Esophagus squamous epithelium (tissue), 5 donors: ENCODE data around the gene RGS8. TPM values are rescaled to one million over a fixed set of nuclear protein-coding genes. Genes with fewer than 3 reads are reported as not detected.

ENCODE experiments used
- DNase-seq: peaks from one replicate; lab custom pipeline; 2025; lab: John Stamatoyannopoulos, UW
- H3K27ac ChIP-seq, 4 donors: fragments of 200-600 bp; sonication (generic); one replicate each; pipeline ENCODE4 v1.5.1; 2016 to 2019; ENCODE audit warnings: mild to moderate bottlenecking in 1 of 4
- H3K27me3 ChIP-seq, 4 donors: fragments of 200-600 bp; sonication (generic); 1 replicate in 3 of 4; 2 replicates in 1 of 4; pipeline versions ENCODE4 v1.5.1 to v1.6.0; 2017 to 2021; ENCODE audit warnings: antibody characterized with exemption in 1 of 4
- H3K36me3 ChIP-seq, 3 donors: fragments of 200-600 bp; sonication (generic); one replicate each; pipeline ENCODE4 v1.5.1; 2016 to 2019
- H3K4me1 ChIP-seq, 3 donors: fragments of 200-600 bp; sonication (generic); one replicate each; pipeline ENCODE4 v1.5.1; 2017 to 2019
- H3K4me3 ChIP-seq, 4 donors: fragments of 200-600 bp; sonication (generic); 1 replicate in 3 of 4; 2 replicates in 1 of 4; pipeline ENCODE4 v1.5.1; 2016 to 2019; ENCODE audit warnings: mild to moderate bottlenecking in 2 of 4, moderate library complexity in 1 of 4
- H3K9me3 ChIP-seq, 3 donors: fragments of 200-600 bp; sonication (generic); one replicate each; pipeline ENCODE4 v1.5.1; 2016 to 2019
- POLR2A ChIP-seq, 4 donors: fragments of 450-650 bp; IDR thresholded peaks; one replicate each; pipeline ENCODE4 v1.6.1; 2017; ENCODE audit warnings: antibody characterized with exemption in 4 of 4, mild to moderate bottlenecking in 4 of 4, moderate library complexity in 3 of 4
- WGBS, 2 donors: methylation state at CpG; one replicate each; pipeline ENCODE4 v1.1.5; 2018; 5-methylcytosine and 5-hydroxymethylcytosine counted together
- intact Hi-C: fragments of 100-400 bp; cut with DNase I; formaldehyde crosslinking; loops from one replicate; pipeline ENCODE4 v1.15.0; 2022
- total RNA-seq, 4 donors: library from RNA; depleted of rRNA; stranded (reverse); fragments of >200 nt; gene quantifications; one replicate each; pipeline ENCODE4 v1.1.0, GENCODE V29; 2016
- TF ChIP-seq, protein P1 (sequence below), 6 experiments: fragments of 450-650 bp in 4 of 6; fragments of 200-600 bp in 2 of 6; sonication (generic) in 2 of 6; IDR thresholded peaks; one replicate each; pipeline ENCODE4 v1.5.1; 2016 to 2019; ENCODE audit warnings: antibody characterized with exemption in 6 of 6, mild to moderate bottlenecking in 4 of 6, moderate library complexity in 4 of 6
- donor health status: DM: yes; HTN: yes; CAD: no.

The RGS8 gene
- total RNA-seq, 4 donors from 2014 or later, result not detected

- Histone ChIP-seq H3K9me3 (no peaks in the 10 kb centered on the region), H3K36me3 (no peaks in the 10 kb centered on the region), H3K4me1 (no peaks in the 10 kb centered on the region), H3K4me3 (no peak overlapping the region), H3K27me3 (no peaks in the 10 kb centered on the region), H3K27ac (no peak overlapping the region)
- intact Hi-C loops, result no loop called here
- no peak for TF ChIP-seq POLR2A (IDR thresholded peaks at IDR 0.05)
- TF ChIP-seq, protein P1, sequence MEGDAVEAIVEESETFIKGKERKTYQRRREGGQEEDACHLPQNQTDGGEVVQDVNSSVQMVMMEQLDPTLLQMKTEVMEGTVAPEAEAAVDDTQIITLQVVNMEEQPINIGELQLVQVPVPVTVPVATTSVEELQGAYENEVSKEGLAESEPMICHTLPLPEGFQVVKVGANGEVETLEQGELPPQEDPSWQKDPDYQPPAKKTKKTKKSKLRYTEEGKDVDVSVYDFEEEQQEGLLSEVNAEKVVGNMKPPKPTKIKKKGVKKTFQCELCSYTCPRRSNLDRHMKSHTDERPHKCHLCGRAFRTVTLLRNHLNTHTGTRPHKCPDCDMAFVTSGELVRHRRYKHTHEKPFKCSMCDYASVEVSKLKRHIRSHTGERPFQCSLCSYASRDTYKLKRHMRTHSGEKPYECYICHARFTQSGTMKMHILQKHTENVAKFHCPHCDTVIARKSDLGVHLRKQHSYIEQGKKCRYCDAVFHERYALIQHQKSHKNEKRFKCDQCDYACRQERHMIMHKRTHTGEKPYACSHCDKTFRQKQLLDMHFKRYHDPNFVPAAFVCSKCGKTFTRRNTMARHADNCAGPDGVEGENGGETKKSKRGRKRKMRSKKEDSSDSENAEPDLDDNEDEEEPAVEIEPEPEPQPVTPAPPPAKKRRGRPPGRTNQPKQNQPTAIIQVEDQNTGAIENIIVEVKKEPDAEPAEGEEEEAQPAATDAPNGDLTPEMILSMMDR (IDR thresholded peaks at IDR 0.05), result no peak
- DNase-seq, result no peak
These were observed 26.3 kb downstream of the RGS8 start for GRCh38 chr1:182658055-182658454.

DNA sequence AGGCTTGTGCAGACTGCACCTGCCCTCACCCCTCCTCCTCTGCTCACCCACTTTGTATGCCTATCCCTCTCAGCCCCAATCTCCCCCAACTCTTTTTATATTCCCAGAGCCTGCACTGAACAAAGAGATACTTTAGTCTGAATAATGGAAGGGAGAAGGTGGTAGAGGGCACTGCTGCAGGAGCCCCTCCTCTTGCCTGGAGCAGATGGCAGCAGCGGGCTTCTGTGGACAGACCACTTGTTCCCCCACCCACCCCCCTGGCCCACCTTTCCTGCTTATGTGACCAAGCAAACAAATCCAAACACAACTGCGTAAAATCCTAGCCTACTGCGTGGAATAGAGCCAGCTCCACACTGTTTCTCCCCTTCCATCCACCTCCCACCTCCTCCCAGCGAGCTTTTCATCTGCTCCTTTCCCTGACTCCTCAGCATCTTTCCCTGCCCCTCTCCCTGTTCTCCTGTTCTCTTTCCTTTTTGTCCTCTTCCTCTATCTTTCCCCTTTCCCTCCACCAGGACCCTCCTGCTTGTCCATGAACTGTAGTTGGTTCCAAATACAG lies 27.5 kb downstream of the RGS8 start:
- 76 to 80% methylated on average over 3 to 4 of the region's 4 CpGs for WGBS, 2 donors
- H3K4me3 ChIP-seq, result no peak overlapping the region
- DNase-seq, result no peak
- H3K9me3 ChIP-seq, result no peaks in the 10 kb centered on the region
- no peak for TF ChIP-seq POLR2A (IDR thresholded peaks at IDR 0.05)
- TF ChIP-seq, protein P1 (IDR thresholded peaks at IDR 0.05), result no peak
- no peaks in the 10 kb centered on the region for H3K4me1 ChIP-seq
- intact Hi-C loops, result no loop called here
- H3K27ac ChIP-seq, result no peak overlapping the region
- no peaks in the 10 kb centered on the region for H3K36me3 ChIP-seq
- no peaks in the 10 kb centered on the region for H3K27me3 ChIP-seq

DNA sequence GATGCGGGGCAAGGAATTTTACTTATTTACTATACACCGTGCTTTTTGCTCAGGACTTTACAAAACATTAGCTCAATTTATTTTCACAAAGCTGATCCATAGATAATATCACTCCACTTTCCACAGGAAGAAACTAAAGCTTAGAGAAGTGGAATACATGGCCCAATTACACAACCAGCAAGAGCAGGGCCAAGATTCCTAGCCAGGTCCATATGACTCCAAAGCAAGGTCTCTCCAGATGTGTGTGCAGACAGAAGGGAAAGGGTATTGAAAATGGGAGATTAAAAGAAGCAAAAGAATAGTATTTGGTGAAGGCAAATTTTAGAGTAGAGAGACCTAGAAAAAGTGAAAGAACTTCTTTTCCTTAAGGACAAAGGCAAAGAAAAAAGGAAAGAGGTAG lies 30.4 kb downstream of the RGS8 start:
- intact Hi-C loops, result no loop called here
- no peak for DNase-seq
- Histone ChIP-seq H3K36me3 (no peaks in the 10 kb centered on the region), H3K27ac (no peak overlapping the region), H3K4me3 (no peak overlapping the region), H3K4me1 (no peaks in the 10 kb centered on the region), H3K27me3 (no peaks in the 10 kb centered on the region), H3K9me3 (no peaks in the 10 kb centered on the region)
- 86 to 93% methylated on average over 2 of the region's 2 CpGs for WGBS, 2 donors
- TF ChIP-seq, protein P1 (IDR thresholded peaks at IDR 0.05), result no peak
- TF ChIP-seq POLR2A (IDR thresholded peaks at IDR 0.05), result no peak

DNA sequence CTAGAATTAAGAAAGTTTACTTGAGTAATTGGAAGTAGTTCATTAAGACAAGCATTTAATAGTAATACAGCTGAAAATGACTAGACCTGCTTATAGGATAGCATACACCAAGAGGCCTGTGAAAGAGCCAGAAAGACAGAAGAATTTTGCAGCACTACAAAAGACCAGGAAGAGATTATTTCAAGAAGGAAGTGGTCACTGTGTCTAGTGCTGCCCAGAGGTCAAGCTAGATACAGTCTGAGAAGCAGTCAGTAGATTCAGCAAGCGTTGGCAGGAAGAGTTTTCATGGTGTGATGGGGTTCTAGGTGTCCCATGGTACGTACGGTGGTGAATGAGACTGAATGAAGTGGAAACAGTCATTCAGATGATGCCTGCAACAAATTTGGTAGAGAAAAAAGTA lies 31.5 kb downstream of the RGS8 start:
- H3K4me1 ChIP-seq, result no peaks in the 10 kb centered on the region
- no peak for DNase-seq
- no peaks in the 10 kb centered on the region for H3K36me3 ChIP-seq
- intact Hi-C loops, result no loop called here
- no peak overlapping the region for H3K27ac ChIP-seq
- TF ChIP-seq POLR2A (IDR thresholded peaks at IDR 0.05), result no peak
- TF ChIP-seq, protein P1 (IDR thresholded peaks at IDR 0.05), result no peak
- no peaks in the 10 kb centered on the region for H3K9me3 ChIP-seq
- no peaks in the 10 kb centered on the region for H3K27me3 ChIP-seq
- 58 to 75% methylated on average over 3 of the region's 3 CpGs for whole genome bisulfite sequencing, 2 donors
- H3K4me3 ChIP-seq, result no peak overlapping the region

DNA sequence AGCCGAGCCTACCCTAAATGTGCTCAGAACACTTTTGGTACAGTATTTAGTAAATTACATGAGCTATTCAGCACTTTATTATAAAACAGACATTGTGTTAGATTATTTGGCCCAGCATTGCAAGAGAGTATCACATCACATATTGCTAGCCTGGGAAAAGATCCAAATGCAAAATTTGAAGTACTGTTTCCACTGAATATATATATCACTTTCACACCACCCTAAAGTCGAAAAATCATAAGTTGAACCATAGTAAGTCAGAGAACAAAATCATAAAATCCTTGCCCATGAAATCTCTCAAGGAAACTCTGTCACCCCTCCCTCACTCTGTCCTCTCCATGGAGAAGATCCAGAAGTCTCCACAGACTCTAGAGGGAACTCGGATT lies 33.1 kb downstream of the RGS8 start:
- H3K4me1 ChIP-seq, result no peaks in the 10 kb centered on the region
- no peak for DNase-seq
- no peaks in the 10 kb centered on the region for H3K9me3 ChIP-seq
- H3K27ac ChIP-seq, result no peak overlapping the region
- WGBS, 2 donors, result 59 to 63% methylated on average over 3 of the region's 3 CpGs
- intact Hi-C loops, result no loop called here
- H3K4me3 ChIP-seq, result no peak overlapping the region
- H3K36me3 ChIP-seq, result no peaks in the 10 kb centered on the region
- no peaks in the 10 kb centered on the region for H3K27me3 ChIP-seq
- TF ChIP-seq, protein P1 (IDR thresholded peaks at IDR 0.05), result no peak
- no peak for TF ChIP-seq POLR2A (IDR thresholded peaks at IDR 0.05)
